Mesenchymal stem cell (in vitro differentiated cells and primary cell): ENCODE results near the gene CALML5.
A peak's percentile ranks its signal among the peaks of the same experiment; 100 is the strongest.

Experiments
- DNase-seq: peaks from one replicate; pipeline ENCODE4 v3.0.0-alpha.2; 2013
- H2AFZ ChIP-seq: one replicate; pipeline ENCODE4 v1.6.1; 2013; ENCODE audit warnings: low read depth, mild to moderate bottlenecking, control low read depth, inconsistent platforms, low read length, moderate library complexity
- H2AK5ac ChIP-seq: 2 replicates; pipeline ENCODE4 v1.6.1; 2013; ENCODE audit warnings: low read length, moderate library complexity, mild to moderate bottlenecking, inconsistent platforms; ENCODE audit not compliant: severe bottlenecking
- H2BK120ac ChIP-seq: one replicate; pipeline ENCODE4 v1.6.1; 2013; ENCODE audit warnings: low read depth, mild to moderate bottlenecking, inconsistent platforms, low read length, moderate library complexity
- H2BK12ac ChIP-seq, 2 experiments: one replicate each; pipeline ENCODE4 v1.6.1; 2013; ENCODE audit warnings: inconsistent platforms in 2 of 2, low read length in 2 of 2, mild to moderate bottlenecking in 2 of 2, moderate library complexity in 2 of 2, control low read depth in 1 of 2
- H2BK15ac ChIP-seq: one replicate; pipeline ENCODE4 v1.6.1; 2013; ENCODE audit warnings: mild to moderate bottlenecking, low read depth, inconsistent platforms; ENCODE audit not compliant: poor library complexity, severe bottlenecking
- H2BK5ac ChIP-seq: 2 replicates; pipeline ENCODE4 v1.6.1; 2013; ENCODE audit warnings: low read depth, mild to moderate bottlenecking, low read length, control low read depth, inconsistent platforms; ENCODE audit not compliant: poor library complexity, severe bottlenecking
- H3K14ac ChIP-seq, 2 experiments: one replicate each; pipeline ENCODE4 v1.6.1; 2013; ENCODE audit warnings: inconsistent platforms in 2 of 2, low read length in 2 of 2, control low read depth in 1 of 2, mild to moderate bottlenecking in 1 of 2, moderate library complexity in 1 of 2
- H3K18ac ChIP-seq, 2 experiments: one replicate each; pipeline ENCODE4 v1.6.1; 2013; ENCODE audit warnings: inconsistent platforms in 2 of 2, low read length in 2 of 2, control low read depth in 1 of 2, low read depth in 1 of 2, mild to moderate bottlenecking in 1 of 2
- H3K23ac ChIP-seq, 2 experiments: one replicate each; pipeline ENCODE4 v1.6.1; 2013; ENCODE audit warnings: inconsistent platforms in 2 of 2, low read length in 2 of 2, mild to moderate bottlenecking in 2 of 2, moderate library complexity in 2 of 2, control low read depth in 1 of 2
- H3K27ac ChIP-seq: 2 replicates; pipeline ENCODE4 v1.5.1; 2013; ENCODE audit warnings: mild to moderate bottlenecking, moderate library complexity, low read length, control low read depth, inconsistent platforms; ENCODE audit not compliant: poor library complexity, severe bottlenecking
- H3K27me3 ChIP-seq, 2 experiments: 2 replicates each; pipeline versions ENCODE4 v1.6.1 to v1.7.0; 2013; ENCODE audit warnings: low read length in 2 of 2, mild to moderate bottlenecking in 2 of 2, moderate library complexity in 2 of 2, control low read depth in 1 of 2, inconsistent platforms in 1 of 2; ENCODE audit not compliant: control insufficient read depth in 1 of 2, insufficient read depth in 1 of 2
- H3K36me3 ChIP-seq, 2 experiments: 2 replicates each; pipeline versions ENCODE4 v1.6.1 to v1.7.0; 2013; ENCODE audit warnings: low read length in 2 of 2, control low read depth in 1 of 2, inconsistent platforms in 1 of 2, low read depth in 1 of 2, mild to moderate bottlenecking in 1 of 2; ENCODE audit not compliant: insufficient read depth in 2 of 2, control insufficient read depth in 1 of 2
- H3K4ac ChIP-seq, 2 experiments: one replicate each; pipeline ENCODE4 v1.6.1; 2013; ENCODE audit warnings: inconsistent platforms in 2 of 2, low read length in 2 of 2, mild to moderate bottlenecking in 2 of 2, moderate library complexity in 2 of 2, control low read depth in 1 of 2, low read depth in 1 of 2
- H3K4me1 ChIP-seq: 2 replicates; pipeline ENCODE4 v1.6.1; 2013; ENCODE audit warnings: low read depth, low read length, control low read depth; ENCODE audit not compliant: control insufficient read depth, insufficient read depth
- H3K4me2 ChIP-seq: 2 replicates; pipeline ENCODE4 v1.6.1; 2013; ENCODE audit warnings: low read length, mild to moderate bottlenecking, inconsistent platforms; ENCODE audit not compliant: poor library complexity, severe bottlenecking
- H3K4me3 ChIP-seq, 2 experiments: 2 replicates each; pipeline versions ENCODE4 v1.5.1 to v1.7.0; 2013; ENCODE audit warnings: low read length in 2 of 2, mild to moderate bottlenecking in 2 of 2, control low read depth in 1 of 2, low read depth in 1 of 2; ENCODE audit not compliant: insufficient read depth in 1 of 2
- H3K79me1 ChIP-seq: replicated peaks from 2 replicates; pipeline ENCODE4 v1.6.1; 2013; ENCODE audit warnings: mild to moderate bottlenecking, control low read depth, low read length, inconsistent platforms; ENCODE audit not compliant: poor library complexity, severe bottlenecking
- H3K9ac ChIP-seq: 2 replicates; pipeline ENCODE4 v1.7.0; 2013; ENCODE audit warnings: mild to moderate bottlenecking, low read length, moderate library complexity
- H3K9me3 ChIP-seq: 2 replicates; pipeline ENCODE4 v1.7.0; 2013; ENCODE audit warnings: mild to moderate bottlenecking, low read length; ENCODE audit not compliant: control insufficient read depth
- H4K8ac ChIP-seq: one replicate; pipeline ENCODE4 v1.6.1; 2013; ENCODE audit warnings: inconsistent platforms, mild to moderate bottlenecking, low read length, moderate library complexity
- H4K91ac ChIP-seq: one replicate; pipeline ENCODE4 v1.6.1; 2013; ENCODE audit warnings: mild to moderate bottlenecking, low read length, inconsistent platforms
- WGBS: methylation state at CpG from one replicate; pipeline ENCODE4 v1.1.7; 2013; ENCODE audit warnings: mixed read lengths; 5-methylcytosine and 5-hydroxymethylcytosine counted together

CALML5 gene

DNA sequence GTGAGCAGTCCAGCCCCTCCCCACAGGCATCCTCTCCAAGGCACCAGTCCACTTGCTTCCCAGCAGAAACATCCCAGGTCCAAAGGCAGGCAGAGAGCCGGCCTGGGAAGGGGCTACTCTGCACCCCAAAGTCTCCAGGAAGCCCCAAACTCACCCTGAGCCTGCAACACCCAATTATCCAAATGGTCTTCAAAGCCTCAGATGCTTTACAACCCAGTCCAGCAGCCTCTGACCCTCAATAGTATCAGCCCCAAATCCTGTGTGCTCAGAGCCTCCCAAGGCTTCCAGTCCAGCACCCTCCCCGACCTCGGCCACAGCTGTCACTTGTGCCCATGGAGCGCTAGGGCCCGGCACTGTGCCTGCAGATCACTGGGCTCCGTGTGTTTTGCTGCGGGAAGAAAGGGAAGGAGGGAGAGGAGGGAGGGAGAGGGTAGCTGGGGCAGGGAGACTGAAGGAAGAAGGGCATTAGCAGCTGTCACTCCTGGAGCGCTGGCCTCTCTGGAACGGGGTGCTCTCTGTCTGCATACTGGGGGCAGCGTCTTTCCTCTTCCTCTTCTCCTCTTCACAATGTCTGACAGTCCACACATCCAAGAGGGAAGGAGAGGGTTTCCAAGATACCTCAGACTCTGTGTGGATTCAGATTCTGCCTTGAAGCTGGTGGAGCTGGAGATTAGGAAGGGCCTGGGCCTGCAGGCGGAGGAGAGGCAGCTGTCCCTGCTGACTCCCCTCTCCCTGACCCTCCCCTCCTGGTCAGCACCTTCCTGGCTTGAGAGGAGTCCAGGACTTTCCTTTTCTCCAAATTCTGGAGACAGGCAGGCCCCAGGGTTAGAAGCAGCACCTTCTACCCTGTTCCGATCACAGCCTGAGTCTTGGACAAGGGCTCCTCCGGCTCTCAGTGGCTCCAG, 13.2 kb downstream of the CALML5 start:
- Histone ChIP-seq H3K4me2 (no peak overlapping the region), H2BK12ac (no peak overlapping the region), H3K9ac (no peak overlapping the region), H4K91ac (no peak overlapping the region), H3K14ac (peak overlapping the region in 1 of 2 experiments; percentile 61), H2BK120ac (no peak overlapping the region), H3K4me3 (no peak overlapping the region), H3K36me3 (no peaks in the 10 kb centered on the region), H3K79me1 (no peaks in the 10 kb centered on the region), H4K8ac (no peak overlapping the region), H3K27me3 (peaks cover 6 to 24% of the 10 kb centered on the region in 2 experiments), H2BK5ac (no peak overlapping the region), H3K4ac (no peak overlapping the region), H3K18ac (peak overlapping the region in 1 of 2 experiments; percentile 6), H2BK15ac (no peak overlapping the region), H3K9me3 (peaks cover 3% of the 10 kb centered on the region), H2AK5ac (no peak overlapping the region), H2AFZ (no peak overlapping the region), H3K27ac (no peak overlapping the region), H3K23ac (no peak overlapping the region), H3K4me1 (no peaks in the 10 kb centered on the region)
- DNase-seq: no peak
- 74% methylated on average over 11 of the region's 13 CpGs for WGBS

DNA sequence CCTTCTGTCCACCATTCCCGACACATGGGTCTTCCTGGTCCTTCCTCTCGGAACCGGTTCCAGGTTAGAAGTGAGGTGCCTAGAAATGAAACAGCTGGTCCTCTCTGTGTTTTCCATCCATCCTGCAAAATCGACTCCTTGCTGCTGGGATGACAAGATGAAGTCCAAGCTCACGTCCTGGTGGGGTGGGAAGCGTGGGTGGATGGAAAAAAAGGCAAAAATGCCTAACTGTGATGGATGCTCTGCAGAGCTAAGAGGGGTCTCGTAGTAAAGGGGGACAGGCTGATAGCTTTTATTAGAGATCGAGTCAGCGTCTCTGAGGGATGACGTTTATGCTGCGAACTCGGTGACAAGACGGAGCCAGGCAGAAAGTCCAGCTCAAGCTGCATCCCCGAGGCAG, 14.1 kb downstream of the CALML5 start:
- Histone ChIP-seq H3K9ac (no peak overlapping the region), H2BK15ac (no peak overlapping the region), H3K27me3 (peaks cover 6 to 24% of the 10 kb centered on the region in 2 experiments), H2BK120ac (no peak overlapping the region), H3K4me3 (no peak overlapping the region), H2AK5ac (no peak overlapping the region), H3K36me3 (no peaks in the 10 kb centered on the region), H3K79me1 (no peaks in the 10 kb centered on the region), H2BK5ac (no peak overlapping the region), H3K4ac (no peak overlapping the region), H3K9me3 (peaks cover 3% of the 10 kb centered on the region), H2AFZ (no peak overlapping the region), H2BK12ac (no peak overlapping the region), H3K14ac (no peak overlapping the region), H3K18ac (no peak overlapping the region), H3K4me2 (no peak overlapping the region), H3K4me1 (no peaks in the 10 kb centered on the region), H3K23ac (no peak overlapping the region), H3K27ac (no peak overlapping the region), H4K8ac (no peak overlapping the region), H4K91ac (no peak overlapping the region)
- 87% methylated on average over 14 of the region's 14 CpGs for WGBS
- no peak for DNase-seq

DNA sequence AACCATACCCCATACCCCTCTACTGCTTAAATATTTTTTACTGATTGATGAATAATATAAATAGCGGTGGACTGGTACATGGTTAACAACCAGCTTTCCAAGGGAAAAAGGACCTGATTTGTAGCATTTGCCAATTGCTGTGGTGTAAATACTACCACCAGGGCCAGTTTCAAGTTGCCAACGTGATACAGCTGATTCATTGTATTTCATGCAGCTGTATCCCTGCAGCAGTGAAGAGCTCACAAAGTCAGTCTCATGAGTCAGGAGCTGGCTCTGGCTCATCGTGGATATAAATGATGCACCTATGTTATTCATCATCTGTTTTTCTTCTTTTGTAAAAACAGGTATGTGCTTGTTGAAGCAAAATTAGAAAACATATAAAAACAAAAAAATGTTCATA, 15.2 kb downstream of the CALML5 start:
- Histone ChIP-seq H4K91ac (no peak overlapping the region), H2AFZ (no peak overlapping the region), H3K23ac (no peak overlapping the region), H3K4me3 (no peak overlapping the region), H2AK5ac (no peak overlapping the region), H3K36me3 (no peaks in the 10 kb centered on the region), H3K27ac (no peak overlapping the region), H3K18ac (no peak overlapping the region), H2BK120ac (no peak overlapping the region), H3K4ac (no peak overlapping the region), H2BK5ac (no peak overlapping the region), H3K4me1 (no peaks in the 10 kb centered on the region), H4K8ac (no peak overlapping the region), H3K79me1 (no peaks in the 10 kb centered on the region), H2BK15ac (no peak overlapping the region), H3K9ac (no peak overlapping the region), H3K9me3 (peaks cover 3% of the 10 kb centered on the region), H3K27me3 (peaks cover 6 to 24% of the 10 kb centered on the region in 2 experiments), H3K14ac (no peak overlapping the region), H3K4me2 (no peak overlapping the region), H2BK12ac (no peak overlapping the region)
- DNase-seq: no peak
- 78% methylated on average over 2 of the region's 3 CpGs for WGBS

DNA sequence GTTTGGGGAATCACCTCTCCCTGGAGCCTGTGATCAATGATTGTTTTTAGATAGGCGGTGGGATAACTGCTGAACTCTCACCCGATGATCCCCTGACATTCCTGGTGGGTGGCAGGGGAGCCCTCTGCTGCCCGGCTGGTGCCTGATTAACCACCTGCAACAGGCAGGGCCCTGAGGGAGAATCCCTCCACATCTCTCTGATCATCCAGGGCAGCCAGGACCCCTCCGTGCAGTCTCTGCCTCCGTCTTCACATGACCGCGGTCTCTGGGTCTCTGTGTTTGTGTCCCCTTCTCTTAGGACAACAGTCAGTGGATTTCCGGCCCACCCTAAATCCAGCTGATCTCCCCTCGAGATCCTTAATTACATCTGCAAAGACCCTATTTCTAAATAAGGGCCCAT, 17.4 kb downstream of the CALML5 start:
- Histone ChIP-seq H3K27ac (no peak overlapping the region), H3K9me3 (peaks cover 3% of the 10 kb centered on the region), H3K4me3 (no peak overlapping the region), H3K18ac (no peak overlapping the region), H4K8ac (no peak overlapping the region), H4K91ac (no peak overlapping the region), H3K4me1 (no peaks in the 10 kb centered on the region), H3K79me1 (no peaks in the 10 kb centered on the region), H3K9ac (no peak overlapping the region), H3K14ac (no peak overlapping the region), H2BK12ac (no peak overlapping the region), H3K27me3 (peaks cover 6 to 23% of the 10 kb centered on the region in 2 experiments), H3K36me3 (no peaks in the 10 kb centered on the region), H2AFZ (no peak overlapping the region), H3K4ac (no peak overlapping the region), H2BK120ac (no peak overlapping the region), H2BK5ac (no peak overlapping the region), H2BK15ac (no peak overlapping the region), H3K4me2 (no peak overlapping the region), H3K23ac (no peak overlapping the region), H2AK5ac (no peak overlapping the region)
- DNase-seq: no peak
- 96% methylated on average over 9 of the region's 9 CpGs for WGBS
